Endothelial cell of umbilical vein (primary cell): ENCODE data around the gene FAM221B. TPM values are rescaled to one million over a fixed set of nuclear protein-coding genes. Genes with fewer than 3 reads are reported as not detected.

Experiments used
- BruUV-seq: library from RNA; stranded (reverse); fragments of 400-500 nt; replicated peaks from 2 replicates; lab custom pipeline; 2021; lab: Mats Ljungman, UMichigan
- CTCF ChIA-PET: fragments of 300-600, 350-600 bp; sonication (Branson Sonifier 250); formaldehyde crosslinking; loops from one replicate; lab custom pipeline; 2021; ENCODE audit warnings: antibody characterized with exemption, inconsistent platforms; lab: Charles Lee
- POLR2A ChIA-PET: fragments of 300-600, 350-600 bp; sonication (Branson Sonifier 250); formaldehyde crosslinking; loops from one replicate; lab custom pipeline; 2021; ENCODE audit warnings: antibody characterized with exemption, inconsistent platforms; lab: Charles Lee
- DNase-seq: peaks from one replicate; pipeline ENCODE4 v3.0.0-alpha.2; 2011; ENCODE audit warnings: low read depth, low spot score
- FAIRE-seq: peaks from 2 replicates; lab custom pipeline; 2011; peaks lifted over from hg19 to GRCh38; lab: Jason Lieb, UNC
- H2AFZ ChIP-seq: 2 replicates; pipeline ENCODE4 v1.6.0; 2012; ENCODE audit warnings: low read depth, low read length, control low read depth, inconsistent platforms
- H3K27ac ChIP-seq: 2 replicates; pipeline ENCODE4 v1.5.1; 2011; ENCODE audit warnings: low read depth, mild to moderate bottlenecking, control low read depth, low read length, moderate library complexity; ENCODE audit not compliant: insufficient read depth
- H3K27me3 ChIP-seq, 2 experiments: 2 replicates each; pipeline versions ENCODE4 v1.6.0 to v1.6.1; 2011; ENCODE audit warnings: low read length in 2 of 2, mixed read lengths in 1 of 2; ENCODE audit not compliant: control insufficient read depth in 2 of 2, insufficient read depth in 2 of 2
- H3K36me3 ChIP-seq, 2 experiments: 2 replicates in 1 of 2; 3 replicates in 1 of 2; pipeline ENCODE4 v1.5.1; 2011; ENCODE audit warnings: low read length in 2 of 2, mild to moderate bottlenecking in 1 of 2, moderate library complexity in 1 of 2; ENCODE audit not compliant: control insufficient read depth in 2 of 2, insufficient read depth in 2 of 2; ENCODE audit errors: extremely low read depth in 1 of 2
- H3K4me1 ChIP-seq: 3 replicates; pipeline ENCODE4 v1.5.1; 2011; ENCODE audit warnings: mild to moderate bottlenecking, low read length; ENCODE audit not compliant: control insufficient read depth, insufficient read depth; ENCODE audit errors: extremely low read depth
- H3K4me2 ChIP-seq: 2 replicates; pipeline ENCODE4 v1.6.1; 2011; ENCODE audit warnings: low read length, control low read depth, mixed read lengths; ENCODE audit not compliant: insufficient read depth
- H3K4me3 ChIP-seq, 3 experiments: fragments of 200-600 bp in 1 of 3; sonication (generic), shearing (Covaris generic) in 1 of 3; replicated peaks in 1 of 3; 2 replicates each; pipeline ENCODE4 v1.5.1; 2011 to 2016; ENCODE audit warnings: control low read depth in 3 of 3, low read length in 3 of 3, mild to moderate bottlenecking in 2 of 3, inconsistent platforms in 1 of 3, low read depth in 1 of 3, moderate library complexity in 1 of 3; ENCODE audit not compliant: insufficient read depth in 1 of 3
- H3K79me2 ChIP-seq: 2 replicates; pipeline ENCODE4 v1.6.0; 2012; ENCODE audit warnings: low read length, inconsistent platforms; ENCODE audit not compliant: control insufficient read depth, insufficient read depth
- H3K9ac ChIP-seq: replicated peaks from 2 replicates; pipeline ENCODE3; 2011; ENCODE audit warnings: low read length, control low read depth; ENCODE audit not compliant: insufficient read depth; ENCODE audit errors: extremely low read depth
- H3K9me1 ChIP-seq: replicated peaks from 3 replicates; pipeline ENCODE4 v1.6.0; 2011; ENCODE audit warnings: mild to moderate bottlenecking, low read length; ENCODE audit not compliant: control insufficient read depth, insufficient read depth; ENCODE audit errors: extremely low read depth
- H3K9me3 ChIP-seq: replicated peaks from 2 replicates; pipeline ENCODE4 v1.5.1; 2012; ENCODE audit warnings: low read length, inconsistent platforms; ENCODE audit not compliant: control insufficient read depth, insufficient read depth
- H4K20me1 ChIP-seq: replicated peaks from 2 replicates; pipeline ENCODE3; 2011; ENCODE audit warnings: mild to moderate bottlenecking, low read length; ENCODE audit not compliant: control insufficient read depth, insufficient read depth; ENCODE audit errors: extremely low read depth
- EZH2 ChIP-seq: IDR thresholded peaks from 2 replicates; pipeline ENCODE4 v1.6.1; 2012; ENCODE audit warnings: borderline replicate concordance, low read depth, mild to moderate bottlenecking, moderate library complexity, low read length, inconsistent platforms; ENCODE audit not compliant: severe bottlenecking
- FOS ChIP-seq: IDR thresholded peaks from 2 replicates; pipeline ENCODE4 v1.6.1; 2011; ENCODE audit warnings: mild to moderate bottlenecking, low read length, moderate library complexity, borderline replicate concordance; ENCODE audit not compliant: insufficient read depth
- GATA2 ChIP-seq: IDR thresholded peaks from 2 replicates; pipeline ENCODE4 v1.7.0; 2011; ENCODE audit warnings: low read depth, mild to moderate bottlenecking, moderate library complexity, mixed read lengths, low read length; ENCODE audit not compliant: insufficient read length, insufficient read depth
- JUN ChIP-seq: IDR thresholded peaks from 2 replicates; pipeline ENCODE4 v1.6.1; 2011; ENCODE audit warnings: borderline replicate concordance, low read depth; ENCODE audit not compliant: insufficient read length, insufficient read depth
- MYC ChIP-seq: IDR thresholded peaks from one replicate; pipeline ENCODE4 v1.6.1; 2011; ENCODE audit warnings: mild to moderate bottlenecking, low read depth, low read length
- POLR2A ChIP-seq: IDR thresholded peaks from 2 replicates; pipeline ENCODE4 v1.6.1; 2012; ENCODE audit warnings: low read depth, mild to moderate bottlenecking, control low read depth, low read length
- POLR2AphosphoS5 ChIP-seq: IDR thresholded peaks from 2 replicates; pipeline ENCODE4 v1.6.1; 2012; ENCODE audit warnings: low read depth, mild to moderate bottlenecking, control low read depth, low read length, moderate library complexity; ENCODE audit not compliant: insufficient read depth
- dilution Hi-C: fragments of 300-500 bp; cut with MboI; formaldehyde crosslinking; loops from one replicate; pipeline ENCODE4 v1.15.0; 2019; ENCODE audit warnings: low sequenced_read_pairs; ENCODE audit not compliant: extremely low pct_ligation_motif_present
- intact Hi-C: fragments of 100-400 bp; cut with micrococcal nuclease; formaldehyde crosslinking; loops from one replicate; pipeline ENCODE4 v1.10.0; 2022
- polyA plus RNA-seq, 4 experiments: library from polyadenylated mRNA; depleted of rRNA in 3 of 4; stranded (reverse) in 3 of 4; unstranded in 1 of 4; fragments of >200 nt; gene quantifications; 2 replicates each; pipeline versions ENCODE4 v1.2.1 to v1.2.3, GENCODE V29; 2011 to 2012; ENCODE audit warnings: missing spikeins in 1 of 4
- total RNA-seq: library from RNA; stranded (reverse); gene quantifications from 2 replicates; pipeline ENCODE4 v1.2.3, GENCODE V29; 2021
- TF ChIP-seq, protein P1 (sequence below), 2 donors: IDR thresholded peaks; 1 replicate in 1 of 2; 2 replicates in 1 of 2; pipeline ENCODE4 v1.5.1; 2011; ENCODE audit warnings: low read length in 2 of 2, mild to moderate bottlenecking in 2 of 2, moderate library complexity in 2 of 2, control low read depth in 1 of 2, inconsistent platforms in 1 of 2, low read depth in 1 of 2; ENCODE audit not compliant: insufficient read depth in 1 of 2; ENCODE audit errors: extremely low read depth in 1 of 2

Gene FAM221B
- total and polyA plus RNA-seq, 2 donors (not counting 3 experiments of a cell fraction or from before 2014, with no cell fraction given) = not detected

DNA sequence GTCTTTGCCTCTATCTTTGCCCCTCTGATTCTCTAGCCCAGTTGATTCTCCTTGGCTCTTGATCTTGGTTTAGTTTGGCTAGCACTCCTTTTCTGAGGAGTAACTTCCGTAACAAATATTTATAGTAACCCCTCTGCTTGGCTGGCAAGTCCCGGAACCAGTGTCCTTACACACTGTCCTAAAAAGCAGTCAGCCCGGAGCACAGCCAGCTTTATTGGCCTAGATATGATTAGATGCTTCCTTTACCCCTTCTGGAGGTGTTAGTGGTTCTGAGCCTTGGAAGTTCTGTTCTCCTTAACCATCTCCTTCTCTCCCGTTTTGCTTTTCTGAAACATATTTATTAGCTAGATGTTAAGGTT lies 57.5 kb downstream of the FAM221B start:
- H3K9me3 ChIP-seq = no peaks in the 10 kb centered on the region
- intact Hi-C loops (loop anchor here (1.0 to 2.0 kb wide), 2 partner anchors 11 to 14 kb away; no protein-coding TSS in a partner anchor), dilution Hi-C loops (no loop called here)
- TF ChIP-seq MYC = no peak
- TF ChIP-seq FOS = no peak
- TF ChIP-seq JUN = no peak
- no peak for TF ChIP-seq GATA2
- TF ChIP-seq, protein P1, sequence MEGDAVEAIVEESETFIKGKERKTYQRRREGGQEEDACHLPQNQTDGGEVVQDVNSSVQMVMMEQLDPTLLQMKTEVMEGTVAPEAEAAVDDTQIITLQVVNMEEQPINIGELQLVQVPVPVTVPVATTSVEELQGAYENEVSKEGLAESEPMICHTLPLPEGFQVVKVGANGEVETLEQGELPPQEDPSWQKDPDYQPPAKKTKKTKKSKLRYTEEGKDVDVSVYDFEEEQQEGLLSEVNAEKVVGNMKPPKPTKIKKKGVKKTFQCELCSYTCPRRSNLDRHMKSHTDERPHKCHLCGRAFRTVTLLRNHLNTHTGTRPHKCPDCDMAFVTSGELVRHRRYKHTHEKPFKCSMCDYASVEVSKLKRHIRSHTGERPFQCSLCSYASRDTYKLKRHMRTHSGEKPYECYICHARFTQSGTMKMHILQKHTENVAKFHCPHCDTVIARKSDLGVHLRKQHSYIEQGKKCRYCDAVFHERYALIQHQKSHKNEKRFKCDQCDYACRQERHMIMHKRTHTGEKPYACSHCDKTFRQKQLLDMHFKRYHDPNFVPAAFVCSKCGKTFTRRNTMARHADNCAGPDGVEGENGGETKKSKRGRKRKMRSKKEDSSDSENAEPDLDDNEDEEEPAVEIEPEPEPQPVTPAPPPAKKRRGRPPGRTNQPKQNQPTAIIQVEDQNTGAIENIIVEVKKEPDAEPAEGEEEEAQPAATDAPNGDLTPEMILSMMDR (IDR thresholded peaks at IDR 0.05; ENCODE audit: extremely low read depth in 1 of 2, insufficient read depth in 1 of 2, low read depth in 1 of 2, low read length in 2 of 2) = no peak
- TF ChIP-seq EZH2 = no peak
- no peak for TF ChIP-seq POLR2AphosphoS5
- TF ChIP-seq POLR2A = no peak
- H3K27ac ChIP-seq = peak overlapping the region; percentile 43
- no peaks in the 10 kb centered on the region for H3K79me2 ChIP-seq
- peaks cover 34% of the 10 kb centered on the region for H3K4me1 ChIP-seq
- FAIRE-seq (peak; percentile 69), DNase-seq (peak; percentile 38)
- H3K27me3 ChIP-seq = no peaks in the 10 kb centered on the region
- H3K9ac ChIP-seq = peak overlapping the region; percentile 41
- POLR2A ChIA-PET = interaction anchor here (0.7 to 2.0 kb wide), 2 partner anchors 11 to 40 kb away, joined by 3 to 4 read pairs; no protein-coding TSS in a partner anchor
- no TSS peak for BruUV-seq
- no peaks in the 10 kb centered on the region for H4K20me1 ChIP-seq
- H3K9me1 ChIP-seq = no peaks in the 10 kb centered on the region
- H3K4me3 ChIP-seq = peak overlapping the region in 1 of 3 experiments; percentile 3
- H2AFZ ChIP-seq = peak overlapping the region; percentile 60
- no peaks in the 10 kb centered on the region for H3K36me3 ChIP-seq
- CTCF ChIA-PET = interaction anchor here (1.1 to 4.2 kb wide), 9 partner anchors 9 to 111 kb away, joined by 3 to 21 read pairs (median 7); partner anchors contain the start of genes GBA2, MSMP and RGP1
- H3K4me2 ChIP-seq = peak overlapping the region; percentile 78
